Erythroblast (primary cell): Measurements from ENCODE around the gene CRKL.

Source experiments
- DNase-seq, 2 experiments: peaks; one replicate each; lab custom pipeline; 2025; lab: John Stamatoyannopoulos, UW
- GATA1 ChIP-seq: IDR thresholded peaks from 2 replicates; pipeline ENCODE4 v1.6.1; 2011; ENCODE audit warnings: low read depth, mild to moderate bottlenecking, control low read depth, low read length, moderate library complexity
- POLR2A ChIP-seq: IDR thresholded peaks from 2 replicates; pipeline ENCODE4 v1.6.1; 2011; ENCODE audit warnings: mild to moderate bottlenecking, low read length

The CRKL gene

GRCh38 chr22:20916916-20917810 is at the start of gene CRKL:
CRKL (plus strand) TSS chr22:20917407; CDS start chr22:20917935, 528 bp downstream.
- DNase-seq, result peak; percentile 97 to 99
- TF ChIP-seq GATA1 (peak; percentile 17), POLR2A (peak; percentile 88)

DNA sequence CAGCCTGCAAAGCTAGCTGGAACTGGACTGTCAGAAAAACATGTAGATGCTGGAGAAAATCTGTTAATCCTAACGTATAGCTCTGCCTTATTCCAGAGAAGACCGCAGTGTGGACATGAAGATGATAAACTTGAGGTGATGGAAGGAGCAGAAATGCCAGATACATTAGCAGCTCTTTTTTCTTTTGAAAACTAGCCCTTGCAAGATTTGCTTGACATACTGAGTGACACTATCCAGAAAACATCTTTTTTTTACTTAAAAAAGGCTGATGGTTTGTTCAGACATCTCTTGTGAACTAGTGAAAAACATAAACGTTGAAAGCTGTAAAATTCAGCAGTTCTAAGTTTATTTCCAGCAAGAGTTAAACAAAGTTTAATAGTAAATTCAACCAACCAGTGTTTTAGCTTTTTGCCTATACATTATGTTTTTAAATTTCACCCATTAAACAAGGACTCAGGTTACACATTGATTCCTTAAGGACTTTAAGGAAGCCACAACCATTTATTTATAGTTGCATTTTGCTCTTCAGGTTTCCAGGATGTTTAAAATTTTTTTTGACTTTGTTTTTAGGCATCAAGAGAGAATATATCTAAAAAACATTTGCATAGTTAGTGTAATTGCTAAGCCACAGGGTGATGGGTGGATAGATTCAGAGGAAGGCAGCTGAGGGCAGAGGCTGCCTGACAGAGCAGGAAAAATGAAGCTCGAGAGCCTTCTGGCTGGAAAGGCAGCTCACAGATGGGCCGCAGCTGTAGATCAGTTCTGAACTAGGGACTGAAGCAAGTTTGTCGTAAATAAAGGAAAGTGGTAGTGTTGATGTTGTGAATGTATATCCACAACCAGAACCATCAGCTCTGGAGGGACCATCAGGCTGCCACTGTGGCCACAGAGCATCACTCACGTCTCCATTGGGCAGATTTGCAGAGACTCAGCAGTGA is 48.9 kb upstream of the CRKL start:
- TF ChIP-seq GATA1 (no peak), POLR2A (no peak)
- DNase-seq, result no peak

DNA sequence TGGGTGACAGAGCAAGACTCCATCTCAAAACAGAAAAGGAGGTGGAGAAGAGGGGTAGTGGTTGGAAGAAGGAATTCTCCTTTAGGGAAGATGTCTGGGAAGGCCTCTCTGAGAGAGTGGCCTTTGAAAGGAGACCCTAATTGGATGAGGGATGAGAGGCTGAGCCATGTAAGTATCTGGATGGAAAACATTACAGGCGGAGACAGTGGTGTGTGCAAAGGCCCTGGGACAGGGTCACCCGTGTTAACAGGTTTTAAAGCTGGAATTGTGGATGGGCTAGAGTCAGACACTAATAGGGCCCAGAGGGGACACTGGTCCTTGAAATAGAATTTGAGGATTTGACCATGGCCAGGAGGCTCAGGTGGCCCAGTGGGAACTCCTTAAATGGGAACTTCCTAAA is 48.0 kb upstream of the CRKL start:
- DNase-seq, result no peak
- TF ChIP-seq GATA1, result no peak
- no peak for TF ChIP-seq POLR2A

- peak in 1 of 2 experiments; percentile 31 for DNase-seq
- no peak for TF ChIP-seq POLR2A
- no peak for TF ChIP-seq GATA1
These were observed 44.0 kb upstream of the CRKL start for GRCh38 chr22:20873214-20873613.

DNA sequence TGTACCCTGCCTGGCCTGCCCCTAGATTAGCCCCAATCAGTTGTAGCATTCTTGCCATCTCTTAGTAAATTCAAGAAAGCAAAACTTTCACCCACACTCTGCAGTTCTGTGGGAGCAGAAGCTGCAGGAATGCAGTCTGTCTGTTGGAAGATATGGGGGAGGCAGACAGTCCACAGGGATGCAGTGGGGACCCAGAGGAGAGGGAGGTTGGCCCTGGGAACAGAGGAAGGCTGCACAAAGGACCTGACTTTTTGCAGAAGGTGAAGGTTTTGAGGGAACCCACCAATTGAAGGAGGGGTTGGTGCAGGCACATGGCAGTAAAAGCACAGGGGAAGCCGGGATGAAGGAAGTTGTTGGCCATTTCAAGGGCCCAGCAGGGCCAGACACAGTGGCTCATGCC is 41.9 kb upstream of the CRKL start:
- no peak for DNase-seq
- TF ChIP-seq POLR2A (no peak), GATA1 (no peak)

DNA sequence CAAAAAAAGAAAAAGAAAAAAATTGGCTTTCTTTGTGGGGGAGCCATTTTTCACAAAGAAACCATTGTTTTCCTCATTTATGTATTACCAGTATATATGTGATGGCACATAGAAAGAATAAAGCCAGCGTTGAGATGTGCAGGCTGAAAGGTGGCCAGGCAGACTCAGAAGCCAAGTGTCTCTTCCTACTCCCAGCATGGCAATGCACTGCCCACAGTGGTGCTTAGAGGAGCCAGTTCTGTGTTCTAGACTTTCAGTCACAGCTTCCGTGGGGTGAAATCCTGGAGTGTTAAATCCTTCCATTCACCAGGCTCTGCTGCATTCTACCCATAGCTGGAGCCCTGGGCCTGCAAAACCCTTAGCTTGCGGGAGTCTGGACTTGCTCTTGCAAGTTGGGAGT is 39.5 kb upstream of the CRKL start:
- TF ChIP-seq GATA1 (no peak), POLR2A (no peak)
- DNase-seq, result no peak

DNA sequence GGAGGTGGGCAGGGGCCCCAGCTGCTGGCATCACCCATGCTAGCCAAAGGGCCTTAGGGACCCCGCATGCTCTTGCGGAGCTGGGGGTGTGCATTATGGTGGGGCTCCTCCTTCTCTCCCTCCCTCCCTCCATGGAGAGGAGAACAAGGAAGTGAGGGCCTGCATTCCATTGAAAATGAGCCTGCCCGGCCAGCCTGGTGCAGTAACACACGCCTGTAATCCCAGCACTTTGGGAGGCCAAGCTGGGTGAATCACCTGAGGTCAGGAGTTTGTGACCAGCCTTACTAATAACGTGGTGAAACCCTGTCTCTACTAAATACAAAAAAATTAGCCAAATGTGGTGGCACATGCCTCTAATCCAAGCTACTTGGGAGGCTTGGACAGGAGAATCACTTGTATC is 36.0 kb upstream of the CRKL start:
- TF ChIP-seq GATA1, result no peak
- no peak for TF ChIP-seq POLR2A
- DNase-seq, result no peak

DNA sequence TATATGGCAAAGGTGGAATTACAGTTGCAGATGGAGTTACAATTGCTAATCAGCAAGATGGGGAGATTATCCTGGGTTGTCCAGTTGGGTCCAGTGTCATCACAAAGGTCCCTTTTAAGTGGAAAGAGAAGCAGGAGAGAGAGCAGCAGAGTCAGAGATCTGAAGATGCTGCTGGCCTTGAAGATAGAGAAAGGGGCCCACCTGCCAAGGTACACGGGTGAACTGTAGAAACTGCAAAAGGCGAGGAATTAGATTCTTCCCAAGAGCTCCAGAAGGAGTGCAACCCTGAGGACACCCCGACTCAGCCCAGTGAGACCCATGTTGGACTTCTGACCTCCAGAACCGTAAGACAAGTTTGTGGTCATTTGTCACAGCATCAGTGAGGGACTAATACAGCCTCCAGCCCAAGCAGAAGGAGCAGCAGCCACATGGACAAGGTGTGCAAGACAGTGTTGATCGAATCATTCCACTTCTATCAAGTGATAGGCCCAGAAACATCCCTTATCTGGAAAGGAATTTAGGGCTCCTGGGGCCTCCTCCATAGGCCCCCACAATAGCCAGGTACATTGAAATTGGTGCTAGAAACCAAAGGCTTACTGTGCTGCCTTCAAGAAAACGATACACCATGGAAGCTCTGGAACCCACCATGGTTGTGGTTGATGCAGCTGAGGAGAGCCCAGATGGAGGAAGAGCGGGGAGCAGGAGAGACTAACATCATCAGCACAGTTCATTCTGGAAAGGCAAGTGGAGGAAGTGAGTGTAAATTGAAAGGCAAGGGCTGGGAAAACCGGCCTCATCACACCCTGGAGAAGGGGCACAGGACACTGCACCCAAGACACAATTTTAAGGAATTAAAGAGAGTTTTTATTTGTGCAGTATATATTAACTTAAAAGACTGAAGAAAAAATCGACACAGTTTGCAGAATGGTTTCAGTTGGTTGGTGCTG is 35.1 kb upstream of the CRKL start:
- TF ChIP-seq POLR2A (no peak), GATA1 (no peak)
- no peak for DNase-seq

- no peak for TF ChIP-seq POLR2A
- DNase-seq, result no peak
These were observed 34.4 kb upstream of the CRKL start for GRCh38 chr22:20882855-20883254.

DNA sequence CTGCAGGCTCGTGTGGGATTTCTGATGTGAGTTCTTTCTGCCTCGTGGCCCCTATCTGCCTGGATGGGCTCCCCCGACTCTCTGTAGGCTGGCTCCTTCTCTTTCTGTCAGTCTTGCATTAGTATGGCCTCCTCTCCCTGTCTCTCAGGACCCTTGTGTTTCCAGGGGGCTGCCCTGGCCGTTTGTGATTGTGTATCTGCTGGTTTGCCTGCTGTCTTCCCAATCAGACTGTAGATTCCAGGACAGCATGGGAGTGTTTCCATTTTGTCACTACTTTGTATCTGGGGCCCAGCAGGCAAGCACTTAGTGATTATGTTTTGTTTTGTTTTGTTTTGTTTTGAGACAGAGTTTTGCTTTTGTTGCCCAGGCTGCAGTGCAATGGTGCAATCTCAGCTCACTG is 32.8 kb upstream of the CRKL start:
- TF ChIP-seq POLR2A (no peak), GATA1 (no peak)
- DNase-seq, result no peak

- no peak for DNase-seq
These were observed 32.1 kb upstream of the CRKL start for GRCh38 chr22:20885017-20885556.

DNA sequence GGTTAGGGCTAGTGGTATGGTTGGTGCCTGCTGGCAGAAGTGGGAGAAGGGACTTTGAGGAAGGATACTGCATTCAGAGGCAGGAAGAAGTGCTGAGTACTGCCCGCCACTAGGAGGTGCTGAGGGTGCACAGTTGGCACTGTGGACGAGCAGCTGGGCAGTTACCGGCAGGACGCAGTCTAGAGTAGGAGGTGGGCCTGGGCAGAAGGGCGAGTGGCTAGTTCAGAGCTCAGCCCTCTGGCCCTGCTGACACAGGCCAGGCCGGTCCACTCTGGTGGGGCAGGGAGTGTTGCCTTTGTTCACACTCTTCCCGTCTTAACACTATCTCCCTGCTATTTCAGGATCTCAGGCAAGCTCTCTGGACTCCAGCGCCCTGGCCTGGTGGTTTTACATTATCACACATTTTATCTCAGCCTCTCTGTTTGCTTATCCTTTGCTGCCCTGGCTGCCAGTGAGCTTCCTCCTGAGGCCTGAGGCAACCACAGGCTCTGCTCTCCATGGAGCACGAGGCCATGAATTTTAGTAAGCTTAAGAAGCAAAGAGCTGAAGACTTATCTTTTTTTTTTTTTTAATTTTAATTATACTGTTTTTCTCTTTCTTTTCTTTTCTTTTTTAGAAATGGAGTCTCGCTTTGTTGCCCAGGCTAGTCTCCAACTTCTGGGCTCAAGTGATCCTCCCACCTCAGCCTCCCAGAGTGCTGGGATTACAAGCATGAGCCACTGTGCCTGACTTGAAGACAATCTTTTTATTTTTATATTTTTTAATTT is 31.5 kb upstream of the CRKL start:
- TF ChIP-seq POLR2A (no peak), GATA1 (no peak)
- DNase-seq, result peak; percentile 83 to 86

More at GRCh38 chr22:20885017-20885556, 32.1 kb upstream of the CRKL start:
- no peak for TF ChIP-seq GATA1
- no peak for TF ChIP-seq POLR2A

GRCh38 chr22:20887375-20887774 is 29.8 kb upstream of the CRKL start:
- TF ChIP-seq POLR2A (no peak), GATA1 (no peak)
- DNase-seq, result no peak
